NCI-H2196 (cell line): ENCODE data around the gene TJP1.
A peak's percentile ranks its signal among the peaks of the same experiment; 100 is the strongest.
"Not testable (repeated sequence)": the region's sequence is repeated elsewhere in the genome, so short reads cannot be mapped to it uniquely, and the experiment has no call there.

Source experiments
- DNase-seq: peaks from one replicate; lab custom pipeline; 2025; ENCODE audit not compliant: unreplicated experiment; lab: John Stamatoyannopoulos, UW

The TJP1 gene

GRCh38 chr15:29708519-29708918 lies 113.7 kb downstream of the TJP1 start:
- DNase-seq, result no peak

- DNase-seq, result no peak
Measured at GRCh38 chr15:29704950-29705597, 117.2 kb downstream of the TJP1 start.

- no peak for DNase-seq
Measured at GRCh38 chr15:29701151-29701550, 121.1 kb downstream of the TJP1 start.

GRCh38 chr15:29700296-29700695 lies 122.0 kb downstream of the TJP1 start:
- DNase-seq, result no peak

- no peak for DNase-seq
Measured at GRCh38 chr15:29699791-29700190, 122.5 kb downstream of the TJP1 start.

- DNase-seq, result no peak
Measured at GRCh38 chr15:29698030-29698701, 124.1 kb downstream of the TJP1 start.

- no peak for DNase-seq
Measured at GRCh38 chr15:29696950-29697738, 125.1 kb downstream of the TJP1 start.

GRCh38 chr15:29696506-29696905 lies 125.8 kb downstream of the TJP1 start:
- DNase-seq, result not testable (repeated sequence)

GRCh38 chr15:29695489-29696167 lies 126.6 kb downstream of the TJP1 start:
- DNase-seq, result no peak

GRCh38 chr15:29693225-29693624 lies 129.0 kb downstream of the TJP1 start:
- no peak for DNase-seq

- no peak for DNase-seq
Measured at GRCh38 chr15:29692527-29692926, 129.7 kb downstream of the TJP1 start.

- no peak for DNase-seq
Measured at GRCh38 chr15:29690765-29691475, 131.3 kb downstream of the TJP1 start.

- DNase-seq, result no peak
Measured at GRCh38 chr15:29689287-29689986, 132.8 kb downstream of the TJP1 start.

- no peak for DNase-seq
Measured at GRCh38 chr15:29688506-29689286, 133.6 kb downstream of the TJP1 start.

- no peak for DNase-seq
Measured at GRCh38 chr15:29687939-29688505, 134.2 kb downstream of the TJP1 start.

- DNase-seq, result peak; percentile 9
Measured at GRCh38 chr15:29687204-29687815, 135.0 kb downstream of the TJP1 start.

- DNase-seq, result no peak
Measured at GRCh38 chr15:29686445-29687203, 135.6 kb downstream of the TJP1 start.

GRCh38 chr15:29686079-29686425 lies 136.2 kb downstream of the TJP1 start:
- no peak for DNase-seq
